Esophagus (tissue), 2 donors: ENCODE measurements around the gene ZNF454. TPM values are rescaled to one million over a fixed set of nuclear protein-coding genes. Genes with fewer than 3 reads are reported as not detected.

Source experiments
- H3K27ac ChIP-seq, 2 donors: one replicate each; pipeline ENCODE4 v1.5.1; 2013; ENCODE audit warnings: low read depth in 2 of 2, mild to moderate bottlenecking in 2 of 2, inconsistent platforms in 1 of 2, low read length in 1 of 2, moderate library complexity in 1 of 2
- H3K27me3 ChIP-seq, 2 donors: one replicate each; pipeline ENCODE4 v1.6.1; 2013; ENCODE audit warnings: low read length in 2 of 2, control low read depth in 1 of 2, mild to moderate bottlenecking in 1 of 2; ENCODE audit not compliant: insufficient read depth in 2 of 2, control insufficient read depth in 1 of 2
- H3K36me3 ChIP-seq, 2 donors: one replicate each; pipeline ENCODE4 v1.6.1; 2013; ENCODE audit warnings: low read length in 1 of 2; ENCODE audit not compliant: control insufficient read depth in 2 of 2, insufficient read depth in 2 of 2
- H3K4me1 ChIP-seq, 2 donors: one replicate each; pipeline ENCODE4 v1.6.1; 2013; ENCODE audit warnings: low read length in 1 of 2; ENCODE audit not compliant: control insufficient read depth in 2 of 2, insufficient read depth in 2 of 2
- H3K4me3 ChIP-seq, 2 donors: one replicate each; pipeline ENCODE4 v1.5.1; 2013; ENCODE audit warnings: low read length in 2 of 2, mild to moderate bottlenecking in 2 of 2, low read depth in 1 of 2, moderate library complexity in 1 of 2
- H3K9me3 ChIP-seq, 2 donors: one replicate each; pipeline ENCODE4 v1.6.1; 2013; ENCODE audit warnings: mild to moderate bottlenecking in 2 of 2, low read depth in 1 of 2, low read length in 1 of 2, moderate library complexity in 1 of 2; ENCODE audit not compliant: control insufficient read depth in 2 of 2, insufficient read depth in 1 of 2
- WGBS, 2 donors: extraction: QIAGEN DNeasy Blood & Tissue Kit; methylation state at CpG; one replicate each; pipeline ENCODE4 v1.1.7; 2013; 5-methylcytosine and 5-hydroxymethylcytosine counted together
- polyA plus RNA-seq, 2 donors: library from polyadenylated mRNA; stranded (reverse); fragments of 200-250 nt; gene quantifications; one replicate each; pipeline ENCODE4 v1.2.3, GENCODE V29; 2013
- donor health status: healthy with polysubstance abuse.
- donor health status: Bipolar disorder and iron deficiency.

The ZNF454 gene
- under 1 TPM; 0.40 to 0.71 TPM for polyA plus RNA-seq

DNA sequence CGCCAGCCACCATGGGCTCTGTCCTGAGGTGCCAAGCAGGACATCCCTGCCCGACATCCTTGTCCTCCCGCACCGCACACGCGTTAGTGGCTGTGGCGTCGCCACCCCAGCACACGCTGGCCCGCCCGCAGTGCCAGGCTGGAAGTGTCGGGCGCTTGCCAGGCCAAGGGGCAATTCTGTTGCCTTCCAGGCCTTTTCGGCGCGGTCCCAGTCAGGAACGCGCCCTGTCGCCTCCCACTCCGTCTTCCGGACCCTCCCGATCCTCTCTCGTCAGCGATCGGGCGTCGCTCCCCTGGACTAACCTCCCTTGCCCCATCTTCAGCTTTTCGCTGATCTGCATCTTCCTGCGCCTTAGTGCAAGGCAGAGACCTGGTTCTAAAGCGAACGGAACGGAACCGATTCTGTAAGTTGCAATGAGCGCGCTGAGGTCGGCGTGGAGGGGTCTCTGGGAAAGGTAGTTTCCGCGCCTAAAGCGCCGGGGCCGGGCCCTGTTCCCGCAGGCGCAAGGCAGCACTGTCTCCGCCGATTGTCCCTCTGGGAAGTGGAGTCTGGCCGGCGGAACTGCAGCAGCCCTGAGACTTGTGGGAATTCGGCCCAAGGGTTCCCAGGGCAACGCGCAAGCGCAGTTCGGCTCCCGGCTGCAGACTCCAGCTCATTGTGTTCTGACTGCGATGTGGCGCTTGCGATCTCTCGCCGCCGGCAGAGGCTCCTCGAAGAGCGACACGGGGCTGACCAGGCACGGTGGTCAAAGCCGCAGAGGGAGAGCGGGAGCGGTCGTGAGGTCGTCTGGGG, at the start of gene ZNF454:
TSS of gene ZNF454 (plus strand) at position 630 of the 792 bp plus-strand sequence. CDS start 1,594 bp downstream, outside the sequence.
- Histone ChIP-seq H3K4me3 (peak within 1 kb of the TSS; percentile 55 to 68), H3K27ac (peak within 1 kb of the TSS; percentile 59 to 62), H3K27me3 (no peaks in the 10 kb centered on the region), H3K9me3 (peaks cover 0 to 51% of the 10 kb centered on the region in 2 donors), H3K4me1 (peaks cover 0 to 11% of the 10 kb centered on the region in 2 donors), H3K36me3 (peaks cover 0 to 4% of the 10 kb centered on the region in 2 donors)
- 6% methylated on average over 69 of the region's 69 CpGs for WGBS, 2 donors

DNA sequence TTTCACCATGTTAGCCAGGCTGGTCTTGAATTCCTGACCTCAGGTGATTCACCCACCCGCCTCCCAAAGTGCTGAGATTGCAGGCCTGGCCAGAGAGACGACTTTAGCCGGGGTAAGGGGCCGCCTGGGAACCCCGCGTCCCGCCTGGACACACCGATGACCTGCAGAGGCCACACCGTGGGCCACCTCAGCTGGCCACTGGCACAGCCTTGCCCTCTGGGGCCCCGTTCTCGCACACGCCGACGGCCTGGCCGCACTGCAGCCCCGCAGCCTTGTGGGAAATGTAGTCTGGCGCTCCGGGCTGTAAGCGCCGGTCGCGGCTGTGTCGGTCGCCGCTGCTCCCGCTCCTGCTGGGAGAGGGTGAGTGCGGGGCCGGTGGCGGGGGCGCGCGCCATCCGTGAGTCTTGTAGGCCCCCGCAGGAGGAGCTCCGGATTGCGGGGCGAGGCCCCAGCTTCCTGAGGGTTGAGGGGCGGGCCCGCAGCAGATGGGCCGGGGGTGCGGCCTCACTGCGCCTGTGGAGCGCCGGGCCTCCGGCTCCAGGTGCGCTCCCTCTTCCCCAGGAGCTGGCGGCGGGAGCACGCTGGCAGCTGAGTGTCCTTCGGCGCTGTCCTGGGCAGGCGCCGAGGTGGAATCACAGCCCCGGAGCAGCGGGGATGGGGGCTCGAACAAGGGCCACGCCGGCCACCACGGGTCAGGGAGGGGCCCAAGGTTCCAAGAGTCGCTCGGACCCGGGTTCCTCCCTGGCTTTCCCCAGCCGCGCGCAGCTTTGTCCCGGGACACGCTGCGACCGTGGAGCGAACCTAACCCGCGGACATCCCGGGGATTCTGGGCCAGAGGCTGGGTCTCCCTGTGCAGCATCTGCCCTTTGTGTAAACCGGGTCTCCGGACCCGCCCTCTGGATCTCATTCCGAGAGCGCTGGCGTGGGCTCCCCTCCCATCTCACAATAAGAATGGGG, 45.1 kb upstream of the ZNF454 start, which contains the start of gene ZFP2:
TSS of gene ZFP2 (plus strand) at position 299 of the 957 bp plus-strand sequence. CDS start 35,401 bp downstream, outside the sequence.
- Histone ChIP-seq H3K36me3 (no peaks in the 10 kb centered on the region), H3K27ac (peak within 1 kb of the TSS; percentile 68), H3K9me3 (no peaks in the 10 kb centered on the region), H3K4me3 (peak within 1 kb of the TSS; percentile 73 to 83), H3K4me1 (peaks cover 0 to 2% of the 10 kb centered on the region in 2 donors), H3K27me3 (no peaks in the 10 kb centered on the region)
- WGBS, 2 donors, result 2 to 3% methylated on average over 74 to 79 of the region's 79 CpGs

DNA sequence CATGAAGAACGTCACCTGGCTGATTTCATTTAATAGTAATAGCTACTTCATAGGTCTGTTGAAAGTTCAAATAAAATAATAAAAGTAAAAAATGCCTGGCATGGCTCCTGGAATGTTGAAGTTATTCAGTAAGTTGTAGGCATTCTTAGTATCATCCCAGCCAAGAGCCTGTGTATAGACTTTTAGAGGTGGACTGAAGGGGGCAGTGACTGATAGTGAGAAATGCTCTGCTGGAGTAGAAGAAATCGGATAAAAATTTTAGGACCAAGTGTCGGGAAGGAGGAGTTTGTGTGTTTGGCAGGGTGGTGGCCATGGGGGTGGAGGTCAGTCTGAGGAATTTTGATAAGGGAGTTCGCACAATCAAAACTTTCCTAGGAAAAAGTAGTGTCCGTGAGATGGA, 41.7 kb upstream of the ZNF454 start:
- 85 to 90% methylated on average over 5 of the region's 5 CpGs for WGBS, 2 donors
- peaks cover 0 to 2% of the 10 kb centered on the region in 2 donors for H3K4me1 ChIP-seq
- no peak overlapping the region for H3K4me3 ChIP-seq
- peaks cover 0 to 3% of the 10 kb centered on the region in 2 donors for H3K9me3 ChIP-seq
- H3K27me3 ChIP-seq, result no peaks in the 10 kb centered on the region
- H3K36me3 ChIP-seq, result peaks cover 0 to 3% of the 10 kb centered on the region in 2 donors
- H3K27ac ChIP-seq, result no peak overlapping the region

DNA sequence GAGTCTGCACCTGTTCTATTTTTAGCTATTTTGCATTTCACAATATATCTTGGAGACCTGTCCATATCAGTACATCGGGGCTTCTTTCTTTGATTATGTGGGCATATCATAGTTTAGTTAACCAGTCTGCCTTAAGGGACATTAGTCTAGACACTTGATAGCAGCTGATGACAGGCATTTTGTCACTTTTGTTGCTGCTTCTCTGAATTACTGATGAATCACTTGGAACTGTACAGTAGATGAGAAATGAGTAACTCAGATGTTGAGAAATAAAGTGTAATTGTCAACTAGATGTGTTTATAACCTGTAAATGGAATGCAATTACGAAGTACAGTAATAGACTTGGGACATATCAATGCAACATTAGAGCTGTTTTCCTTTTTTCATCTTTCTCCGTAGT, 38.1 kb upstream of the ZNF454 start:
- peaks cover 0 to 7% of the 10 kb centered on the region in 2 donors for H3K9me3 ChIP-seq
- H3K4me1 ChIP-seq, result no peaks in the 10 kb centered on the region
- 62 to 88% methylated on average over 3 of the region's 3 CpGs for WGBS, 2 donors
- H3K27me3 ChIP-seq, result no peaks in the 10 kb centered on the region
- peaks cover 3% of the 10 kb centered on the region in 2 donors for H3K36me3 ChIP-seq
- no peak overlapping the region for H3K4me3 ChIP-seq
- no peak overlapping the region for H3K27ac ChIP-seq

DNA sequence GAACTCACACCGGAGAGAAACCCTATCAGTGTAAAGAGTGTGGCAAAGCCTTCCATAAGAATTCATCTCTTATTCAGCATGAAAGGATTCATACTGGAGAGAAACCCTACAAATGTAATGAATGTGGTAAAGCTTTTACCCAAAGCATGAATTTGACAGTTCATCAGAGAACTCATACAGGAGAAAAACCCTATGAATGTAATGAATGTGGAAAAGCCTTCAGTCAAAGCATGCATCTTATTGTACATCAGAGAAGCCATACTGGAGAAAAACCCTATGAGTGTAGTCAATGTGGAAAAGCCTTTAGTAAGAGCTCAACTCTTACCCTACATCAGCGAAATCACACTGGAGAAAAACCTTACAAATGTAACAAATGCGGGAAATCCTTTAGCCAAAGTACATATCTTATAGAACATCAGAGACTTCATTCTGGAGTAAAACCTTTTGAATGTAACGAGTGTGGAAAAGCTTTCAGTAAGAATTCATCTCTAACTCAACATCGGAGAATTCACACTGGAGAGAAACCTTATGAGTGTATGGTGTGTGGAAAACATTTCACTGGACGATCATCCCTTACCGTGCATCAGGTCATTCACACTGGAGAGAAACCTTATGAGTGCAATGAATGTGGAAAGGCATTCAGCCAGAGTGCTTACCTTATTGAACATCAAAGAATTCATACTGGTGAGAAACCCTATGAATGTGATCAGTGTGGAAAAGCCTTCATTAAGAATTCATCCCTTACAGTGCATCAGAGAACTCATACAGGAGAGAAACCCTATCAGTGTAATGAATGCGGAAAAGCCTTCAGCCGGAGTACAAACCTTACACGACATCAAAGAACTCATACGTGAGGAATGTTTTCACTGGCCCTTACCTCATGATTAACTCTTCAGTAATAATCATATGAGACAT, 8.9 kb upstream of the ZNF454 start:
- Histone ChIP-seq H3K27ac (no peak overlapping the region), H3K4me3 (no peak overlapping the region), H3K9me3 (peaks cover 10 to 38% of the 10 kb centered on the region in 2 donors), H3K36me3 (peaks cover 3 to 6% of the 10 kb centered on the region in 2 donors), H3K27me3 (no peaks in the 10 kb centered on the region), H3K4me1 (no peaks in the 10 kb centered on the region)
- WGBS, 2 donors, result 93 to 96% methylated on average over 11 of the region's 11 CpGs

DNA sequence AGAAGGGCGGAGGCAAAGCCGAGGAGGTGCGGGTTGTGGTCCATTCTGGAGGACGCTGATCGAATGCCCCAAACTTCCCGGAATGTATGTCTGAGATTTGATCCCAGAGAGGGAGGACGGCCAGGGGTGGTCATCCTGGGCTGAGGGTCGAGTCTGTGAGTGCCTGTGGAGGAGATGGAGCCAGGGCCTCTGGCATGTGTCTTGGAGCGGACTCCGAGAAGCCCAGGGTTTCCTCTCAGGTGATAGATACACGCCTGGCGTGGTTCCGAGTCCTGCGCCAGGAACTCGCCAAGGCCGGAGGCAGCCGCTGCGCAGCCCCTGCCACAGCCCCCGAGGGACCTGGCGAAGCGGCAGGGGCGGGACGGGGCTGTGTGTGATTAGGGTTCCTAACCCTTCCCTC, 363 bp downstream of the ZNF454 start:
- H3K9me3 ChIP-seq, result peaks cover 0 to 53% of the 10 kb centered on the region in 2 donors
- WGBS, 2 donors, result 6% methylated on average over 23 of the region's 23 CpGs
- H3K4me3 ChIP-seq, result peak overlapping the region; percentile 55 to 68

DNA sequence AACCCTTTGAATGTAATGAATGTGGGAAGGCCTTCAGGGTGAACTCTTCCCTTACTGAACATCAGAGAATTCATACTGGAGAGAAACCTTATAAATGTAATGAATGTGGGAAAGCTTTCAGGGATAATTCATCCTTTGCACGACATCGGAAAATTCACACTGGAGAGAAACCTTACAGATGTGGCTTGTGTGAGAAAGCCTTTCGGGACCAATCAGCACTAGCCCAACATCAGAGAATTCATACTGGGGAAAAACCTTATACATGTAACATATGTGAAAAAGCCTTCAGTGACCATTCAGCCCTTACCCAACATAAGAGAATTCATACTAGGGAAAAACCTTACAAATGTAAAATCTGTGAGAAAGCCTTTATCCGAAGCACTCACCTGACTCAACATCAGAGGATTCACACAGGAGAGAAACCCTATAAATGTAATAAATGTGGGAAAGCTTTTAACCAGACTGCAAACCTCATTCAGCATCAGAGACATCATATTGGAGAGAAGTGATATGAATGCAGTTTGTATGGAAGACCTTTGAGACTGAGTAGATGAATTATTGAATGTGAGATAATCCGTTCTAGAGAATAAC, 24.6 kb downstream of the ZNF454 start:
- H3K36me3 ChIP-seq, result peaks cover 2 to 3% of the 10 kb centered on the region in 2 donors
- no peak overlapping the region for H3K27ac ChIP-seq
- peaks cover 35 to 43% of the 10 kb centered on the region in 2 donors for H3K9me3 ChIP-seq
- no peak overlapping the region for H3K4me3 ChIP-seq
- no peaks in the 10 kb centered on the region for H3K4me1 ChIP-seq
- 95 to 98% methylated on average over 5 of the region's 5 CpGs for WGBS, 2 donors
- no peaks in the 10 kb centered on the region for H3K27me3 ChIP-seq

More for the DNA sequence above, 363 bp downstream of the ZNF454 start:
- Histone ChIP-seq H3K27me3 (no peaks in the 10 kb centered on the region), H3K36me3 (peaks cover 0 to 5% of the 10 kb centered on the region in 2 donors), H3K4me1 (peaks cover 0 to 11% of the 10 kb centered on the region in 2 donors), H3K27ac (no peak overlapping the region)

DNA sequence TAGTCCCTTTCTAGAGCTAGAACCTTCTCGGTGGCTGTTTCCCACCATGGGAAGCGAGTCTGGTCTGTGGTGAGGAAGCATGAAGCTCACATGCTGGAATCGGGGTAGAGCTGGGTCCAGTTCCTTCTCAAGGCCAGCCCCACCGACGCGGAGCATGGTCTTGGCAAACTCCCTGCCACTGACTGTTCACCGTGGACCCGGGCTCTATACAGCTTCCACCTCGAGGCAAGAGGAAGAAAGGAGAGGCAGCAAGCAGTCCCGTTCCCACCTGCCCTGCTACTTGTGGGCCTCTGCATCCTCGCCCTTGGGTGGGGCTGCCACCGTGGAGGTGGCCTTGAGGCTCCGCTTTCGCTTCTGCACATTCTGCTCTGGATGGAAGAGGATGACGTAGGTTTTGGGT, 40.4 kb downstream of the ZNF454 start:
- Histone ChIP-seq H3K4me3 (no peak overlapping the region), H3K27ac (no peak overlapping the region), H3K9me3 (peaks cover 32 to 59% of the 10 kb centered on the region in 2 donors), H3K27me3 (no peaks in the 10 kb centered on the region), H3K4me1 (no peaks in the 10 kb centered on the region), H3K36me3 (no peaks in the 10 kb centered on the region)
- WGBS, 2 donors, result 94 to 96% methylated on average over 15 of the region's 15 CpGs
